GM12878 (cell line): Measurements from ENCODE around the gene SLC35F3.

Experiments
- EGR1 ChIP-seq, 2 experiments: IDR thresholded peaks; 1 replicate in 1 of 2; 2 replicates in 1 of 2; pipeline ENCODE4 v1.6.1; 2011 to 2012; ENCODE audit warnings: low read depth in 2 of 2, low read length in 2 of 2, borderline replicate concordance in 1 of 2, mild to moderate bottlenecking in 1 of 2, moderate library complexity in 1 of 2
- ESRRA ChIP-seq: IDR thresholded peaks from 2 replicates; pipeline ENCODE4 v1.6.1; 2012; ENCODE audit warnings: mild to moderate bottlenecking, low read length, improper control_type of control experiment
- JUND ChIP-seq: IDR thresholded peaks from 2 replicates; pipeline ENCODE4 v1.6.1; 2012; ENCODE audit warnings: low read depth, mild to moderate bottlenecking, low read length, improper control_type of control experiment, moderate library complexity
- NFIC ChIP-seq: IDR thresholded peaks from 2 replicates; pipeline ENCODE4 v1.6.1; 2012; ENCODE audit warnings: low read depth, mild to moderate bottlenecking, inconsistent platforms, low read length, moderate library complexity
- NR2C2 ChIP-seq: IDR thresholded peaks from 2 replicates; pipeline ENCODE4 v1.6.1; 2011; ENCODE audit warnings: borderline replicate concordance, low read depth; ENCODE audit not compliant: control insufficient read depth, insufficient read length
- POLR2A ChIP-seq: IDR thresholded peaks from 2 replicates; pipeline ENCODE4 v1.6.1; 2011; ENCODE audit warnings: low read depth, mild to moderate bottlenecking, low read length
- TF ChIP-seq, protein P1 (sequence below), 3 experiments: IDR thresholded peaks in 2 of 3; conservative IDR thresholded peaks in 1 of 3; 2 replicates each; pipeline ENCODE4 v1.5.1; 2011; ENCODE audit warnings: low read depth in 3 of 3, low read length in 3 of 3, mild to moderate bottlenecking in 3 of 3, control low read depth in 2 of 3, moderate library complexity in 2 of 3, inconsistent platforms in 1 of 3, mixed read lengths in 1 of 3; ENCODE audit not compliant: control insufficient read depth in 2 of 3, insufficient read depth in 1 of 3; ENCODE audit errors: extremely low read depth in 1 of 3

DNA sequence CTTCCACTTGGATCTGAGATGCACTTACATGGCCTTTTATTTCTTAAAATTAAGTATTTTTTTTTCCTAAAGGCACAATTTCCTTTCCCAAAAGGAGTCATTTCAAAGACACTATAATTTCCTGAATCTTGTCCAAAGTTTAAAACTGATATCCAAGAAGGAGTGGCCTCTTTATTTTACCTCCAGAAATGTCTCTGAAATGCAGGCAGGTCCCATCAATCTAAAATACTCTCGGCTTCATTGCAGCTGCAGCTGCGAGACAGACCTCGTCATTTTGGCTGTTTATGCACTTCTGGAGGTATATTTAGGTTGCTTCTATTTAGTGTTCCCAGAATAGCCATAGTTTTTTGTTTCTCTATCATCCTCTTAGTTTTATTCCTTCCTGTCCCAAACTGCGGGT lies 296.1 kb downstream of the SLC35F3 start:
- no peak for TF ChIP-seq POLR2A
- TF ChIP-seq ESRRA: no peak
- TF ChIP-seq JUND: no peak
- TF ChIP-seq NFIC: no peak
- no peak for TF ChIP-seq NR2C2
- TF ChIP-seq, protein P1, sequence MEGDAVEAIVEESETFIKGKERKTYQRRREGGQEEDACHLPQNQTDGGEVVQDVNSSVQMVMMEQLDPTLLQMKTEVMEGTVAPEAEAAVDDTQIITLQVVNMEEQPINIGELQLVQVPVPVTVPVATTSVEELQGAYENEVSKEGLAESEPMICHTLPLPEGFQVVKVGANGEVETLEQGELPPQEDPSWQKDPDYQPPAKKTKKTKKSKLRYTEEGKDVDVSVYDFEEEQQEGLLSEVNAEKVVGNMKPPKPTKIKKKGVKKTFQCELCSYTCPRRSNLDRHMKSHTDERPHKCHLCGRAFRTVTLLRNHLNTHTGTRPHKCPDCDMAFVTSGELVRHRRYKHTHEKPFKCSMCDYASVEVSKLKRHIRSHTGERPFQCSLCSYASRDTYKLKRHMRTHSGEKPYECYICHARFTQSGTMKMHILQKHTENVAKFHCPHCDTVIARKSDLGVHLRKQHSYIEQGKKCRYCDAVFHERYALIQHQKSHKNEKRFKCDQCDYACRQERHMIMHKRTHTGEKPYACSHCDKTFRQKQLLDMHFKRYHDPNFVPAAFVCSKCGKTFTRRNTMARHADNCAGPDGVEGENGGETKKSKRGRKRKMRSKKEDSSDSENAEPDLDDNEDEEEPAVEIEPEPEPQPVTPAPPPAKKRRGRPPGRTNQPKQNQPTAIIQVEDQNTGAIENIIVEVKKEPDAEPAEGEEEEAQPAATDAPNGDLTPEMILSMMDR (IDR thresholded peaks at IDR 0.05 in 2 of 3, conservative IDR thresholded peaks at IDR 0.05 in 1 of 3; ENCODE audit: control insufficient read depth in 2 of 3, extremely low read depth in 1 of 3, insufficient read depth in 1 of 3, low read depth in 3 of 3, low read length in 3 of 3): no peak
- TF ChIP-seq EGR1 (IDR thresholded peaks at IDR 0.05; ENCODE audit: borderline replicate concordance in 1 of 2, low read depth in 2 of 2, low read length in 2 of 2): no peak
